Measurements from ENCODE around the gene PCDHA6. TPM values are rescaled to one million over a fixed set of nuclear protein-coding genes. Genes with fewer than 3 reads are reported as not detected.
"Not testable (repeated sequence)": the region's sequence is repeated elsewhere in the genome, so short reads cannot be mapped to it uniquely, and the experiment has no call there.

The PCDHA6 gene
- total RNA-seq, 1 experiment from 2014 or later = 0.34 TPM

- no peak for DNase-seq (ENCODE audit: low read depth)
- in situ Hi-C loops (cut with HindIII; ENCODE audit: low pct_unique_long_range_greater_than_20kb, low sequenced_read_pairs) = no loop called here
Measured at GRCh38 chr5:140808889-140809291, 18.9 kb upstream of the PCDHA6 start.

DNA sequence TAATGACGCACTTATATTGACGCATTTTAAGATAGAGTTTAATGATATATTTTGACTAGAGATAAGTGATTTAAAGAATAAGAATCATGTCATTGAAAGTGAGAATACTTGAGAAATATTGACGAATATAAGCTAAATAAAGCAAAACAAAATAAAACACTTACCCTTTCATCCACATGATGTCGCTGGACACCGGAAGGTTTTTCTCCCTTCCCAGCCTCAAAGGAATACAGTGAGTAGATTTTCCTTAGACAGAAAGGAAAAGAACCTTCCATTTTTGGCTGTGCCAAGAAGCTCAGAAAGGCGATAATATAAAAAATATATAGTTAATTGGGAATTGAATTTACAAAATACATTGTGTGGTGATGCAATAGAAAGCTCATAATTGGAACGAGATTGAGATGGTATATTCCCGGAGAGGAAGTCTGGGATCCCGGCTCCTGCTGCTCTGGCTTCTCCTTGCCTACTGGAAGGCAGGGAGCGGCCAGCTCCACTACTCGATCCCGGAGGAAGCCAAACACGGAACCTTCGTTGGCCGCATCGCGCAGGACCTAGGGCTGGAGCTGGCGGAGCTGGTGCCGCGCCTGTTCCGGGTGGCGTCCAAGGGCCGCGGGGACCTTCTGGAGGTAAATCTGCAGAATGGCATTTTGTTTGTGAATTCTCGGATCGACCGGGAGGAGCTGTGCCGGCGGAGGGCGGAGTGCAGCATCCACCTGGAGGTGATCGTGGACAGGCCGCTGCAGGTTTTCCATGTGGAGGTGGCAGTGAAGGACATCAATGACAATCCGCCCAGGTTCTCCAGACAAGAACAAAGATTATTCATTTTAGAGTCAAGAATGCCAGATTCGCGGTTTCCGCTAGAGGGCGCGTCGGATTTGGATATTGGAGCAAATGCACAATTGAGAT is 6.1 kb upstream of the PCDHA6 start, which contains the start of gene PCDHA5:
TSS of gene PCDHA5 (plus strand) at position 239 of the 906 bp plus-strand sequence.
- peak; percentile 61 for DNase-seq (ENCODE audit: low read depth)
- in situ Hi-C loops (cut with HindIII; ENCODE audit: low pct_unique_long_range_greater_than_20kb, low sequenced_read_pairs) = no loop called here

- no peak for DNase-seq (ENCODE audit: low read depth)
- in situ Hi-C loops (cut with HindIII; ENCODE audit: low pct_unique_long_range_greater_than_20kb, low sequenced_read_pairs) = no loop called here
Measured at GRCh38 chr5:140822281-140822629, 5.5 kb upstream of the PCDHA6 start.

DNA sequence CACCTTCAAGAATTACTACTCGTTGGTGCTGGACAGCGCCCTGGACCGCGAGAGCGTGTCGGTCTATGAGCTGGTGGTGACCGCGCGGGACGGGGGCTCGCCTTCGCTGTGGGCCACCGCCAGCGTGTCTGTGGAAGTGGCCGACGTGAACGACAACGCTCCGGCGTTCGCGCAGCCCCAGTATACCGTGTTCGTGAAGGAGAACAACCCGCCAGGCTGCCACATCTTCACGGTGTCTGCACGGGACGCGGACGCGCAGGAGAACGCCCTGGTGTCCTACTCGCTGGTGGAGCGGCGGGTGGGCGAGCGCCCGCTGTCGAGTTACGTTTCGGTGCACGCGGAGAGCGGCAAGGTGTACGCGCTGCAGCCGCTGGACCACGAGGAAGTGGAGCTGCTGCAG is 4.8 kb upstream of the PCDHA6 start:
- in situ Hi-C loops (cut with HindIII; ENCODE audit: low pct_unique_long_range_greater_than_20kb, low sequenced_read_pairs); DNase-seq (ENCODE audit: low read depth): not testable (repeated sequence)

DNA sequence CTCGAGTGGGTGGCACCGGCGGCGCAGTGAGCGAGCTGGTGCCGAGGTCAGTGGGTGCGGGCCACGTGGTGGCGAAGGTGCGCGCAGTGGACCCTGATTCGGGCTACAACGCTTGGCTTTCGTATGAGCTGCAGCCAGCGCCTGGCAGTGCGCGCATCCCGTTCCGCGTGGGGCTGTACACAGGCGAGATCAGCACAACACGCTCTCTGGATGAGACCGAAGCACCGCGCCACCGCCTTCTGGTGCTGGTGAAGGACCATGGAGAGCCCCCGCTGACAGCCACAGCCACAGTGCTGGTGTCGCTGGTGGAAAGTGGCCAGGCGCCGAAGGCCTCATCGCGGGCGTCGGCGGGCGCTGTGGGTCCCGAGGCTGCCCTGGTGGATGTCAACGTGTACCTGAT is 4.3 kb upstream of the PCDHA6 start:
- in situ Hi-C loops (cut with HindIII; ENCODE audit: low pct_unique_long_range_greater_than_20kb, low sequenced_read_pairs) = no loop called here
- no peak for DNase-seq (ENCODE audit: low read depth)

GRCh38 chr5:140828362-140828737 is 590 bp downstream of the PCDHA6 start:
- in situ Hi-C loops (cut with HindIII; ENCODE audit: low pct_unique_long_range_greater_than_20kb, low sequenced_read_pairs) = no loop called here
- DNase-seq (ENCODE audit: low read depth) = no peak

DNA sequence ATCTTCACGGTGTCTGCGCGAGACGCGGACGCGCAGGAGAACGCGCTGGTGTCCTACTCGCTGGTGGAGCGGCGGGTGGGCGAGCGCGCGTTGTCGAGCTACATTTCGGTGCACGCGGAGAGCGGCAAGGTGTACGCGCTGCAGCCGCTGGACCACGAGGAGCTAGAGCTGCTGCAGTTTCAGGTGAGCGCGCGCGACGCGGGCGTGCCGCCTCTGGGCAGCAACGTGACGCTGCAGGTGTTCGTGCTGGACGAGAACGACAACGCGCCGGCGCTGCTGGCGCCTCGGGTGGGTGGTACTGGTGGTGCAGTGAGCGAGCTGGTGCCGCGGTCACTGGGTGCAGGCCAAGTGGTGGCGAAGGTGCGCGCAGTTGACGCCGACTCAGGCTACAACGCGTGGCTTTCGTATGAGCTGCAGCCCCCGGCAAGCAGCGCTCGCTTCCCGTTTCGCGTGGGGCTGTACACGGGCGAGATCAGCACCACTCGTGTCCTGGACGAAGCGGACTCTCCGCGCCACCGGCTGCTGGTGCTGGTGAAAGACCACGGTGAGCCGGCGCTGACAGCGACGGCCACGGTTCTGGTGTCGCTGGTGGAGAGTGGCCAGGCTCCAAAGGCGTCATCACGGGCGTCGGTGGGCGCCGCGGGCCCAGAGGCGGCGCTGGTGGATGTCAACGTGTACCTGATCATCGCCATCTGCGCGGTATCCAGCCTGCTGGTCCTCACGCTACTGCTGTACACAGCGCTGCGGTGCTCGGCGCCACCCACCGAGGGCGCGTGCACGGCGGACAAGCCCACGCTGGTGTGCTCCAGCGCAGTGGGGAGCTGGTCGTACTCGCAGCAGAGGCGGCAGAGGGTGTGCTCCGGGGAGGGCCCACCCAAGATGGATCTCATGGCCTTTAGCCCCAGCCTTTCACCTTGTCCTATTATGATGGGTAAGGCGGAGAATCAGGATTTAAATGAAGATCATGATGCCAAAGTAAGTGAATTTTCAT is 2.0 kb downstream of the PCDHA6 start:
- DNase-seq (ENCODE audit: low read depth); in situ Hi-C loops (cut with HindIII; ENCODE audit: low pct_unique_long_range_greater_than_20kb, low sequenced_read_pairs): not testable (repeated sequence)

DNA sequence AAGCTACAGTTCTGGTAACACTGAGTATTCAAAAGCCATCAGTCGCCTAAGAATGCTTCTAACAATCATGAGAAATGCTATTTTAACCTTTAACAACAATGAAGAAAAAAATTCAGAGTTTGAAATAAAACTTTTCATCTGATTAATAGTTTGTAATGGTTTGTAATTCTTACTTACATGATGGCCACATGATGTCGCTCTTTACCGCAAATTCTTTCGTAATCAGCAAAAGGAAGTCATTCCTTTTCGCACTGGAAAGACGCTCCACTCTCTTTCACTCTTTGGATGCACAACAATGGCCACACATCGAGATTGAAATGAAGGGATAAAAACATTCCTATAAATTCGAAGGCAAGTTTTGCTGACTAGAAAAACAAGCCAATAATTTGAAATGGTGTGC is 6.2 kb downstream of the PCDHA6 start, which contains the start of gene PCDHA7:
TSS of gene PCDHA7 (plus strand) at position 277 of the 400 bp plus-strand sequence. CDS start at position 392, 115 bp downstream.
- in situ Hi-C loops (cut with HindIII; ENCODE audit: low pct_unique_long_range_greater_than_20kb, low sequenced_read_pairs) = no loop called here
- no peak for DNase-seq (ENCODE audit: low read depth)

- DNase-seq (ENCODE audit: low read depth); in situ Hi-C loops (cut with HindIII; ENCODE audit: low pct_unique_long_range_greater_than_20kb, low sequenced_read_pairs): not testable (repeated sequence)
Measured at GRCh38 chr5:140834439-140835008, 6.8 kb downstream of the PCDHA6 start.

GRCh38 chr5:140835622-140836510 is 8.1 kb downstream of the PCDHA6 start:
- in situ Hi-C loops (cut with HindIII; ENCODE audit: low pct_unique_long_range_greater_than_20kb, low sequenced_read_pairs) = no loop called here
- DNase-seq (ENCODE audit: low read depth) = no peak

DNA sequence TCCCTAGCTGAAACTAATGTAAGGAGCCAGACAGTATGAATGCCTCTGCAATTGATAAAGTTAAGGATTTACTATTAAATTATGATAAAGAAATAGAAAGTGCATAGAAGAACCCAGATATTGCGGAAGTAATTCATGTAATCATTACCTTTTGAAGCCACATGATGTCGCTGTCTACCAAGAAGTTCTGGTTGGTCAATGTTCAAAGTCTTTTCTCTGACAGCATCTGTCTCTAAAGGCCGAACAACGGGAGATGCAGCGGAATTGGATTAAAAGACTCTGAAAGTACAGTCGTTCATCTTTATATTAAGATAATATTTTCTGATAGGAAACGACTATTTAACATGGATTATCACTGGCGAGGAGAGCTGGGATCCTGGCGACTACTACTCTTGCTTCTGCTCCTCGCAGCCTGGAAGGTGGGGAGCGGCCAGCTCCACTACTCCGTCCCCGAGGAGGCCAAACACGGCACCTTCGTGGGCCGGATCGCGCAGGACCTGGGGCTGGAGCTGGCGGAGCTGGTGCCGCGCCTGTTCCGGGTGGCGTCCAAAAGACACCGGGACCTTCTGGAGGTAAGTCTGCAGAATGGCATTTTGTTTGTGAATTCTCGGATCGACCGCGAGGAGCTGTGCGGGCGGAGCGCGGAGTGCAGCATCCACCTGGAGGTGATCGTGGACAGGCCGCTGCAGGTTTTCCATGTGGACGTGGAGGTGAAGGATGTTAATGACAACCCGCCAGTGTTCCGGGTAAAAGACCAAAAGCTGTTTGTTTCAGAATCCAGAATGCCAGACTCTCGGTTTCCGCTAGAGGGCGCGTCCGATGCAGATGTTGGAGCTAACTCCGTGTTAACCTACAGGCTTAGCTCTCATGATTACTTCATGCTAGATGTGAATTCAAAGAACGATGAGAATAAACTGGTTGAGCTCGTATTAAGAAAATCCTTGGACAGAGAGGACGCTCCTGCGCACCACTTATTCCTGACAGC is 13.5 kb downstream of the PCDHA6 start, which contains the start of gene PCDHA8:
TSS of gene PCDHA8 (plus strand) at position 210 of the 985 bp plus-strand sequence. CDS start at position 345, 135 bp downstream.
- in situ Hi-C loops (cut with HindIII; ENCODE audit: low pct_unique_long_range_greater_than_20kb, low sequenced_read_pairs) = no loop called here
- DNase-seq (ENCODE audit: low read depth) = peak; percentile 10

DNA sequence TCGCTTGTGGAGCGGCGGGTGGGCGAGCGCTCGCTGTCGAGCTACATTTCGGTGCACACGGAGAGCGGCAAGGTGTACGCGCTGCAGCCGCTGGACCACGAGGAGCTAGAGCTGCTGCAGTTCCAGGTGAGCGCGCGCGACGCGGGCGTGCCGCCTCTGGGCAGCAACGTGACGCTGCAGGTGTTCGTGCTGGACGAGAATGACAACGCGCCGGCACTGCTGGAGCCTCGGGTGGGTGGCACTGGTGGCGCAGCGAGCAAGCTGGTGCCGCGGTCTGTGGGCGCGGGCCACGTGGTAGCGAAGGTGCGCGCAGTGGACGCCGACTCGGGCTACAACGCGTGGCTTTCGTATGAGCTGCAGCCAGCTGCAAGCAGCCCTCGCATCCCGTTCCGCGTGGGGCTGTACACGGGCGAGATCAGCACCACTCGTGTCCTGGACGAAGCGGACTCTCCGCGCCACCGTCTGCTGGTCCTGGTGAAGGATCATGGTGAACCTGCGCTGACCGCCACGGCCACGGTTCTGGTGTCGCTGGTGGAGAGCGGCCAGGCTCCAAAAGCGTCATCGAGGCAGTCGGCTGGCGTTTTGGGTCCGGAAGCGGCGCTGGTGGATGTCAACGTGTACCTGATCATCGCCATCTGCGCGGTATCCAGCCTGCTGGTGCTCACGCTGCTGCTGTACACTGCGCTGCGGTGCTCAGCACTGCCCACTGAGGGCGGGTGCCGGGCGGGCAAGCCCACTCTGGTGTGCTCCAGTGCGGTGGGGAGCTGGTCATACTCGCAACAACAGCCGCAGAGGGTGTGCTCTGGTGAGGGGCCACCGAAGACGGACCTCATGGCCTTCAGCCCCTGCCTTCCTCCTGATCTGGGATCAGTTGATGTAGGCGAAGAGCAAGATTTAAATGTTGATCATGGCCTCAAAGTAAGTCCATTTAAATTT is 15.3 kb downstream of the PCDHA6 start:
- in situ Hi-C loops (cut with HindIII; ENCODE audit: low pct_unique_long_range_greater_than_20kb, low sequenced_read_pairs) = no loop called here
- no peak for DNase-seq (ENCODE audit: low read depth)

DNA sequence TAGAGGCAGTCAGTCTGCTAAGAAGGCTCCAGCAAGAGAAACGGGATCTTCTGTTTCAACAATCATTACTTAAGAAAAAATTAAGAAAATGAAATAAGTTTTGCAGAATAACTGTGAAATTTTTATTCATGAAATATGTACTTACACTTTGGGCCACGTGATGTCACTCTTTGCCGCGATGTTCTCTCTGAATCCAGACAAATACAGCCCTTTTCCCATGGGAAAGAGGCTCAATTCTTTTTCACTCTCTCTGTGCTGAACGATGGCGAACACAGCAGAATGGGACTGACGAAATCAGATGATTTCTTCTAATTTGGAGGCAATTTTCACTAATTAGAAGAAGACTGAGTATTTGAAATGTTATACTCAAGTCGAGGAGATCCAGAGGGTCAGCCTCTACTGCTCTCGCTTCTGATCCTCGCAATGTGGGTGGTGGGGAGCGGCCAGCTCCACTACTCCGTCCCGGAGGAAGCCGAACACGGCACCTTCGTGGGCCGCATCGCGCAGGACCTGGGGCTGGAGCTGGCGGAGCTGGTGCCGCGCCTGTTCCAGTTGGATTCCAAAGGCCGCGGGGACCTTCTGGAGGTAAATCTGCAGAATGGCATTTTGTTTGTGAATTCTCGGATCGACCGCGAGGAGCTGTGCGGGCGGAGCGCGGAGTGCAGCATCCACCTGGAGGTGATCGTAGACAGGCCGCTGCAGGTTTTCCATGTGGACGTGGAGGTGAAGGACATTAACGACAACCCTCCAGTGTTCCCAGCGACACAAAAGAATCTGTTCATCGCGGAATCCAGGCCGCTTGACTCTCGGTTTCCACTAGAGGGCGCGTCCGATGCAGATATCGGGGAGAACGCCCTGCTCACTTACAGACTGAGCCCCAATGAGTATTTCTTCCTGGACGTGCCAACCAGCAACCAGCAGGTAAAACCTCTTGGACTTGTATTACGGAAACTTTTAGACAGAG is 20.7 kb downstream of the PCDHA6 start, which contains the start of gene PCDHA9:
TSS of gene PCDHA9 (plus strand) at position 244 of the 964 bp plus-strand sequence. CDS start at position 358, 114 bp downstream.
- DNase-seq (ENCODE audit: low read depth); in situ Hi-C loops (cut with HindIII; ENCODE audit: low pct_unique_long_range_greater_than_20kb, low sequenced_read_pairs): not testable (repeated sequence)

Measured in Caki2 (cell line).